Forelimb muscle (tissue), 1 donor: ENCODE data around the gene HSPBAP1. TPM values are rescaled to one million over a fixed set of nuclear protein-coding genes. Genes with fewer than 3 reads are reported as not detected.

Source experiments
- DNase-seq: peaks from one replicate; pipeline ENCODE4 v3.0.0-alpha.2; 2013; ENCODE audit warnings: low read depth
- polyA plus RNA-seq: library from polyadenylated mRNA; unstranded; fragments of 120-200 nt; gene quantifications from one replicate; pipeline ENCODE4 v1.2.1, GENCODE V29; 2013; ENCODE audit not compliant: insufficient read length

HSPBAP1 gene, protein sequence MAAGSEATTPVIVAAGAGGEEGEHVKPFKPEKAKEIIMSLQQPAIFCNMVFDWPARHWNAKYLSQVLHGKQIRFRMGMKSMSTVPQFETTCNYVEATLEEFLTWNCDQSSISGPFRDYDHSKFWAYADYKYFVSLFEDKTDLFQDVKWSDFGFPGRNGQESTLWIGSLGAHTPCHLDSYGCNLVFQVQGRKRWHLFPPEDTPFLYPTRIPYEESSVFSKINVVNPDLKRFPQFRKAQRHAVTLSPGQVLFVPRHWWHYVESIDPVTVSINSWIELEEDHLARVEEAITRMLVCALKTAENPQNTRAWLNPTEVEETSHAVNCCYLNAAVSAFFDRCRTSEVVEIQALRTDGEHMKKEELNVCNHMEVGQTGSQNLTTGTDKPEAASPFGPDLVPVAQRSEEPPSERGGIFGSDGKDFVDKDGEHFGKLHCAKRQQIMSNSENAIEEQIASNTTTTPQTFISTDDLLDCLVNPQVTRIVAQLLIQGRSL
- 6.8 TPM for polyA plus RNA-seq

GRCh38 chr3:122793568-122794416, at the start of gene HSPBAP1:
HSPBAP1 (minus strand) TSS chr3:122793831; CDS start chr3:122793680, 151 bp downstream.
- DNase-seq: peak; percentile 79

DNA sequence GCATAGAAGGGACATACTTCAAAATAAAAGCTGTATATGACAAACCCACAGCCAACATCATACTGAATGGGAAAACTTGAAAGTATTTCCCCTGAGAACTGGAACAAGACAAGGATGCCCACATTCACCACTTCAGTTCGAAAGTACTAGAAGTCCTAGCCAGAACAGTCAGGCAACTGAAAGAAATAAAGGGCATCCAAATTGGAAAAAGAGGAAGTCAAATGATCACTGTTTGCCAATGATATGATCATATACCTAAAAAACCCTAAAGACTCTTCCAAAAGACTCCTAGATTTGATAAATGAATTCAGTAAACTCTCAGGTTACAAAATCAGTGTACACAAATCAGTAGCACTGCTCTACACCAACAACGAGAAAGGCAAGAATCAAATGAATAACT, 42.0 kb upstream of the HSPBAP1 start:
- DNase-seq: no peak

DNA sequence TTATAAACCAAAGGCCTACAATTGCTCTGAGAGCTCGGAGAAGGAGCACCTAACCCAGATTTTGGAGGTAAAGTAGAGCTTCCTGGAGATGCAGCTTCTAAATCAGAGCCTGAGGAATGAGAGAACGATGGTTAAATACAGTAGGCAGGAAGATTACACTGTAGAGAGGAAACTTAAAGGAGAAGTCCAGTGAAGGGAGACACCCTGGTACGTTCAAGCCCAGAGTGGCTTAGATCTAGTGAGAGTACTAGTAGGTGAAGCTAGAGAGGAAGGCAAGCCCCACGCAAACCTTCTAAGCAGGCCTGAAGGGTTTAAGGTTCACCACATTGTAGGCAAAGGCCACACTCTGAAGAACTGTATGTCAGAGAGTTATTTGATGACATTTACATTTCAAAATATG, 34.6 kb upstream of the HSPBAP1 start:
- DNase-seq: no peak

DNA sequence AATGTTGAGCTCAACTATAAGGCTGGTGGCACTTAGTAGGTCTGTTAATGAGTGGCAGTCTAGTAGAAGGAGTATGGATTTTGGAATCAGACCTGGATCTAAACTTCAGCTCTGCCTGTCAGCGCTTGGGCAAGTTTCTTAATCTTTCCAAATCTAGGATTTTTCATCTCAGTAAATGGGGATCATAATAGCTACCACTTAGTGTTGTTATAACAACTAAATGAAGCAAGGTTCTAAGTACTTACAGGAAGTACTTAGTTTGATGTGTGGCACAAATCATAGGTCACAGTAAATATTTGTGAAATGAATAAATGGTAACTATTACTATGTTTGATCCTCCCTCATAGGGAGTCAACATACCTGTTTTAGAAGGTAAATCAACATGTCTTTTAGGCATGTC, 32.6 kb upstream of the HSPBAP1 start:
- no peak for DNase-seq

GRCh38 chr3:122825460-122825859, 31.8 kb upstream of the HSPBAP1 start:
- no peak for DNase-seq

- no peak for DNase-seq
Observed at GRCh38 chr3:122824465-122825381, 31.1 kb upstream of the HSPBAP1 start.

DNA sequence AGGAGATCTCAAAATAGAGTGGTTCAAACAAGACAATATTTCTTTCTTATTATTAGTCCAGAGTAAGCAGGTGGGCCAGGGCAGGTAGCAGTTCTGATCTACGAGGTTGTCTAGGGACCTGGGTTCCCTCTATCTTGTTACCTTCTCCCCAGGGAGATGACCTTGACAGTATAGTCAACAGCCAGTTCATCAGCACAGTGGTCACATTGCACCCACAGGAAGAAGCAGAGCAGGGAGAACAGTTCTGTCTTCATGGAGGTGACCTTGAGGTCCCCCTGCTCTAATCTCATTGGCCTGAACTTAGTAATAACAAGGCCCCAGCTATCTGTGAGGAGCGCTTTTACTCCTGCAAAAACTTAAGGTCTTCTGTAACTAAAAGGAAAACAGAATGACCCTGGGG, 23.0 kb upstream of the HSPBAP1 start:
- DNase-seq: no peak

DNA sequence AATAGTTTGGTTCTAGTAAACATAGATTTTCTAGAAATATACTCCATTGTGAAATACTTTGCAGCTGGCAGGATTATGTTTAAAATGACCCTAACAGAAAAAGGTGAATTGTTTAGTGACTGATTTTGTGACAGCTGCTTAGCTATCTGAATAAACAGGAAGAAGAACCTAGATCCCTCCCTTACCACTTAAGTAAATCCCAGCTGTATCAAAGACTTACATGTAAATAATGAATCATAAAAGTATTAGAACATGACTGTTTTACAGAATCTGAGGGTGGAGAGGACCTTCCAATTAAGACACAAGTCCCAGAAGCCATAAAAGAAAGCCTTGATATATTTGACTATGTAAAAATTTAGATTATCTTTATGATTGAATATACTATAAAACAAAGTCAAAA, 17.1 kb upstream of the HSPBAP1 start:
- no peak for DNase-seq

DNA sequence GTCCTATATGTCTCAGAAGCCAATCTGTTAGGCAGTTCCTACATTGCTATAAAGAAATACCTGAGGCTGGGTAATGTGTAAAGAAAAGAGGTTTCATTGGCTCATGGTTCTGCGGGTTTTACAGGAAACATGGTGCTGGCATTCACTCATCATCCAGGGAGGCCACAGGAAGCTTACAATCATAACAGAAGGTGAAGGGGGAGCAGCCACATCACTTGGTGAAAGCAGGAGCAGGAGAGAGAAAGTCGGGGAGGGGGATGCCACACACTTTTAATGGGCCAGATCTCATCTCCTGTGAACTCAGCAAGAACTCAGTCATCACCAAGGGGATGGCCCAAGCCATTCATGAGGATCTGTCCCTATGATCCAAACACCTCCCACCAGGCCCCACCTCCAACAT, 10.3 kb upstream of the HSPBAP1 start:
- DNase-seq: no peak

- no peak for DNase-seq
Observed at GRCh38 chr3:122802323-122802722, 8.7 kb upstream of the HSPBAP1 start.

DNA sequence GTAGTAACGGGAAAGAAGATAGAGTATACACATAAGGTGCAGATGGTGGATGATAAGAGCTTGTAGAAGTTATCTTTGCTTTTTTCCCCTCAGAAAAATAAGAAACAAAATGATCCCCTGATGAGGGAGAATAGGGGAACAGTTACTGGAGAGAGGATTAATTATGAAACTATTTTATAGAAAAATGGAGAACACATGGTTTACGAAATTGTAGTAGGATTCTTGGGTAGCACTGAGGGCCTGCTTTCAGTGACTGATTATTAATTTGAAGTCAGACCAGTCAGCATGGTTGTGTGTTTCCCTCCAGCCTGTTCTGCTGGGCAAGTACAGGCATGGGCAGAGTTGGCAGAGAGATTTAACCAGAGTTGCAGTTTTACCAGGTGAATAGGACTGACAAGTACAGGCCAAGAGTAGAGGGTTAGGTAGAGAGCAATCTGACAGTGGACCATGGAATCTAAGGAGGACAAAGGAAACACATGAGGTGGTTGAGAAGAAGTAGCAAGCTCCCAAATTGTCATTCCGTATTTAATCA, 7.1 kb upstream of the HSPBAP1 start:
- no peak for DNase-seq

DNA sequence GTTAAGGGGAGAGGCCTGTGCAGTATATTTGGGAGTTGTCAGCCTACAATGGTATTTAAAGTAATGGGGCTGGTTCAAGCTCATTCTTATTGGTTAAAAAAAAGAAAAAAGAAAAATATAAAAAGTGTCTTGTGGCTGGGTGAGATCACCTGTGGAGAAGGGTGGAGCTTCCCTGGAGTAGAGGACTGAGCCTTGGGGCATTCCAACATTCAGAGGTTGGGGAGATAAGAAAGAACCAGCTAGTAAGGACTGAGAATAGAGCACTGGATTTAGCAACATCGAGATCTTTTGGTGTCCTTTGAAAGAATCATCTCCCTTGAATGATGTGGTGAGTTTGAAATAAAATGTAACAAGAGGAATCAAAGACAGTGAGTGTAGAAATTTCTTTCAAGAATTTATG, 6.4 kb upstream of the HSPBAP1 start:
- DNase-seq: no peak

- DNase-seq: no peak
Observed at GRCh38 chr3:122799322-122799721, 5.7 kb upstream of the HSPBAP1 start.

DNA sequence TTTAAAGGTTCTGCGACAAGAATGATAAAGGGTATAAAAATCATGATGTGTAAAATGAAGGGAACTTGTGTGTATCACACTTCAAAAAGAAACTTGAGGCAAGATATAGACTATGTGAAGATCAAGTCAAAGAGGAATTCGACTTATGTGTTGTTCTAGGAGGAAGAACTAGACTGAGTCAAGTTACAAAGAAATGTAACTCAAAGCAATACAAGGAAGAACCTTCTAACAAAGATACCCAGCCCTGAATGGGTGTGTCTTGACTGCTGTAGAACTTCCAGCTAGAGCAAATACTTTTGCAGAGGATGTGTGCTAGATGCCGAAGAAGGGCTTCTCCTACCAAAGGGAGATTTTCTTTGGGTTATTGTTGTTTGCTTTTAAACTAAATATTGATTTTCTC, 3.7 kb upstream of the HSPBAP1 start:
- DNase-seq: no peak

DNA sequence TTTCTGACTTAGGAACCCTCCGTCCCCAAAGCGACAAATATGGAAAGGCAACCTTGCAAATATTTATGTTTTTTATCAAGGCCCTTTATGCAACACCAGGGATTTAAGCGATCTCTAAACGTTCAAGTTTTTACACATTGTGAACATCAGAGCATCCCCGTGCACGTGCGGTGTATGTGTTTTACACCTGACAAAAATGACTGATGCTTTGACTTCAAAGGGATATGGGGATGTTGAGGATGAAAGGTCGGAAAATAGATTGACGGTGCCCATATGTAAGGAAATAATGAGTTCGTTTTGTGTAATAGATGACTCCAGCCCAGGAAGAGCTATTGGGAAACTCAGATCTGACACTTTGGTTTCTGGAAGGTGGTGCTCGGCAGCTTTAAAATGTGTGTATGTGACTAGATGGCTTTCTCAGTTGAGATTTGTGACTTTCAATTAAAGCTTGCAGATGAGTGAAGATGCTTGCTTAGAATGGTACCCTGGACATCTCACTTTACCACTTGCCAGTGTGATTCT, 2.1 kb upstream of the HSPBAP1 start:
- no peak for DNase-seq

- peak; percentile 53 for DNase-seq
Observed at GRCh38 chr3:122794779-122795673, 1.4 kb upstream of the HSPBAP1 start, which contains the start of gene SLC49A4. SLC49A4 (plus strand) TSS chr3:122795069; CDS start chr3:122795193, 124 bp downstream.

GRCh38 chr3:122794483-122794778, 800 bp upstream of the HSPBAP1 start:
- DNase-seq: no peak

GRCh38 chr3:122789585-122790273, 3.9 kb downstream of the HSPBAP1 start:
- DNase-seq: no peak

GRCh38 chr3:122787872-122788271, 5.8 kb downstream of the HSPBAP1 start:
- DNase-seq: no peak

GRCh38 chr3:122786066-122786465, 7.6 kb downstream of the HSPBAP1 start:
- no peak for DNase-seq
